B cell (primary cell): Measurements from ENCODE around the gene SLC35E3. TPM values are rescaled to one million over a fixed set of nuclear protein-coding genes. Genes with fewer than 3 reads are reported as not detected.

ENCODE experiments used
- ATAC-seq: fragments of 200-7000 bp; cut with Tn5 transposase; one replicate; pipeline ENCODE4 v1.10.0; 2021; ENCODE audit warnings: low read depth, mild to moderate bottlenecking, moderate number of reproducible peaks, moderate library complexity
- CTCF ChIA-PET: fragments of 350-600 bp; sonication (Branson Sonifier 250); formaldehyde crosslinking; loops from one replicate; lab custom pipeline; 2021; ENCODE audit warnings: antibody characterized with exemption, inconsistent platforms; lab: Charles Lee
- POLR2A ChIA-PET: fragments of 350-600 bp; sonication (Branson Sonifier 250); formaldehyde crosslinking; loops from one replicate; lab custom pipeline; 2021; ENCODE audit warnings: antibody characterized with exemption; lab: Charles Lee
- DNase-seq: peaks from one replicate; pipeline ENCODE4 v3.0.0; 2013
- H2AFZ ChIP-seq: 2 replicates; pipeline ENCODE4 v1.6.1; 2012; ENCODE audit warnings: mild to moderate bottlenecking, low read depth, low read length; ENCODE audit not compliant: insufficient read depth, poor library complexity, severe bottlenecking
- H3K27ac ChIP-seq, 2 donors: 1 replicate in 1 of 2; 2 replicates in 1 of 2; pipeline ENCODE4 v1.5.1; 2012 to 2013; ENCODE audit warnings: low read length in 2 of 2, mild to moderate bottlenecking in 2 of 2, moderate library complexity in 1 of 2
- H3K27me3 ChIP-seq, 4 experiments: fragments of 200-600 bp in 1 of 4; sonication (generic) in 1 of 4; replicated peaks in 1 of 4; 1 replicate in 2 of 4; 2 replicates in 2 of 4; pipeline versions ENCODE4 v1.6.1 to v1.7.0; 2013 to 2016; ENCODE audit warnings: low read length in 3 of 4, mild to moderate bottlenecking in 2 of 4, mixed read lengths in 1 of 4, moderate library complexity in 1 of 4; ENCODE audit not compliant: insufficient read depth in 4 of 4, control insufficient read depth in 3 of 4; ENCODE audit errors: control extremely low read depth in 1 of 4
- H3K36me3 ChIP-seq, 2 experiments: replicated peaks in 1 of 2; 1 replicate in 1 of 2; 2 replicates in 1 of 2; pipeline versions ENCODE4 v1.6.1 to v1.7.1; 2013; ENCODE audit warnings: low read length in 1 of 2; ENCODE audit not compliant: insufficient read depth in 2 of 2, control insufficient read depth in 1 of 2; ENCODE audit errors: control extremely low read depth in 1 of 2, extremely low read depth in 1 of 2
- H3K4me1 ChIP-seq, 2 donors: fragments of 200-600 bp in 1 of 2; sonication (generic) in 1 of 2; 1 replicate in 1 of 2; 2 replicates in 1 of 2; pipeline versions ENCODE4 v1.5.1 to v1.6.1; 2013 to 2017; ENCODE audit warnings: low read length in 2 of 2; ENCODE audit not compliant: control insufficient read depth in 2 of 2, insufficient read depth in 2 of 2
- H3K4me2 ChIP-seq: replicated peaks from 2 replicates; pipeline ENCODE3; 2012; ENCODE audit warnings: mild to moderate bottlenecking, low read depth, low read length; ENCODE audit not compliant: poor library complexity, severe bottlenecking
- H3K4me3 ChIP-seq, 5 experiments: fragments of 200-600 bp in 1 of 5; sonication (generic) in 1 of 5; 1 replicate in 3 of 5; 2 replicates in 2 of 5; pipeline versions ENCODE4 v1.5.1 to v1.7.0; 2011 to 2016; ENCODE audit warnings: low read length in 4 of 5, mild to moderate bottlenecking in 4 of 5, low read depth in 2 of 5, control low read depth in 1 of 5, moderate library complexity in 1 of 5; ENCODE audit not compliant: insufficient read depth in 1 of 5; ENCODE audit errors: control extremely low read depth in 1 of 5, extremely low read depth in 1 of 5
- H3K79me2 ChIP-seq: fragments of 200-600 bp; sonication (generic); one replicate; pipeline ENCODE4 v1.6.0; 2016; ENCODE audit warnings: low read length; ENCODE audit not compliant: control insufficient read depth, insufficient read depth
- H3K9ac ChIP-seq: fragments of 200-600 bp; sonication (generic); 2 replicates; pipeline ENCODE4 v1.6.1; 2017; ENCODE audit warnings: mild to moderate bottlenecking, low read length, moderate library complexity
- H3K9me3 ChIP-seq, 3 donors: one replicate each; pipeline versions ENCODE4 v1.6.1 to v1.7.1; 2013; ENCODE audit warnings: low read length in 2 of 3; ENCODE audit not compliant: control insufficient read depth in 2 of 3, insufficient read depth in 1 of 3; ENCODE audit errors: control extremely low read depth in 1 of 3
- H4K20me1 ChIP-seq: 2 replicates; pipeline ENCODE4 v1.6.0; 2012; ENCODE audit warnings: mild to moderate bottlenecking, low read length; ENCODE audit not compliant: insufficient read depth, control insufficient read depth, poor library complexity, severe bottlenecking
- H3K27ac Mint-ChIP-seq: one replicate; pipeline ENCODE4 v1.8.0; 2021; ENCODE audit warnings: mixed read lengths
- H3K27me3 Mint-ChIP-seq: one replicate; pipeline ENCODE4 v1.8.0; 2021; ENCODE audit warnings: mixed read lengths
- H3K4me1 Mint-ChIP-seq: one replicate; pipeline ENCODE4 v1.8.0; 2021; ENCODE audit warnings: mixed read lengths
- H3K4me3 Mint-ChIP-seq: one replicate; pipeline ENCODE4 v1.8.0; 2021; ENCODE audit warnings: mixed read lengths
- H3K9me3 Mint-ChIP-seq: one replicate; pipeline ENCODE4 v1.8.0; 2022; ENCODE audit warnings: mixed read lengths; ENCODE audit not compliant: insufficient read depth
- CTCF ChIP-seq: fragments of 200-600 bp; IDR thresholded peaks from one replicate; pipeline ENCODE4 v1.8.0; 2022; ENCODE audit warnings: antibody characterized with exemption, mild to moderate bottlenecking
- EZH2 ChIP-seq: IDR thresholded peaks from 2 replicates; pipeline ENCODE4 v1.6.1; 2012; ENCODE audit warnings: borderline replicate concordance, low read depth, mild to moderate bottlenecking, moderate library complexity, low read length; ENCODE audit not compliant: insufficient read depth, poor library complexity, severe bottlenecking
- WGBS: methylation state at CpG from one replicate; pipeline ENCODE4 v1.1.5; 2013; ENCODE audit warnings: missing lambda C conversion rate; ENCODE audit not compliant: insufficient coverage; 5-methylcytosine and 5-hydroxymethylcytosine counted together
- intact Hi-C: fragments of 100-400 bp; cut with micrococcal nuclease; formaldehyde crosslinking; loops from one replicate; pipeline ENCODE4 v1.10.0; 2022
- polyA plus RNA-seq: library from polyadenylated mRNA; depleted of rRNA; stranded (reverse); fragments of >200 nt; gene quantifications from 2 replicates; pipeline ENCODE4 v1.2.3, GENCODE V29; 2012
- total RNA-seq, 2 donors: library from RNA; stranded (reverse); fragments of 120-200 nt in 1 of 2; gene quantifications; 1 replicate in 1 of 2; 2 replicates in 1 of 2; pipeline versions ENCODE4 v1.2.3 to v1.2.4, GENCODE V29; 2013 to 2022

The SLC35E3 gene
- total and polyA plus RNA-seq, 2 donors (not counting 1 experiment from before 2014, with no cell fraction given): 7.0 to 15.1 TPM

- DNase-seq: no peak
- H3K4me3 Mint-ChIP-seq: no peak overlapping the region
- ChIA-PET POLR2A (no interaction called here), CTCF (interaction anchor here (0.8 to 1.0 kb wide), 2 partner anchors 12 to 246 kb away, joined by 3 to 4 read pairs; no protein-coding TSS in a partner anchor)
- no peak overlapping the region for H3K27ac Mint-ChIP-seq
- H3K4me1 Mint-ChIP-seq: peaks cover 12% of the 10 kb centered on the region
- H3K4me2 ChIP-seq: no peak overlapping the region
- peaks cover 0 to 3% of the 10 kb centered on the region in 2 donors for H3K4me1 ChIP-seq
- no peak overlapping the region for H2AFZ ChIP-seq
- no peaks in the 10 kb centered on the region for H3K27me3 Mint-ChIP-seq
- H3K36me3 ChIP-seq: peaks cover 6 to 64% of the 10 kb centered on the region in 2 experiments
- no peaks in the 10 kb centered on the region for H3K9me3 ChIP-seq
- no peaks in the 10 kb centered on the region for H3K27me3 ChIP-seq
- no peaks in the 10 kb centered on the region for H3K9me3 Mint-ChIP-seq
- ATAC-seq: no peak
- no peak overlapping the region for H3K4me3 ChIP-seq
- H3K9ac ChIP-seq: no peak overlapping the region
- H3K79me2 ChIP-seq: peaks cover 14% of the 10 kb centered on the region
- TF ChIP-seq EZH2 (no peak), CTCF (no peak)
- no peaks in the 10 kb centered on the region for H4K20me1 ChIP-seq
- no CpG with 5 or more reads among the region's 5 CpGs for WGBS
- H3K27ac ChIP-seq: no peak overlapping the region
- intact Hi-C loops: no loop called here
Observed at GRCh38 chr12:68824131-68824530, 78.2 kb downstream of the SLC35E3 start.

GRCh38 chr12:68824597-68825250 is 78.7 kb downstream of the SLC35E3 start:
- no peak overlapping the region for H3K4me3 ChIP-seq
- 95% methylated on average over 8 of the region's 16 CpGs for WGBS
- peaks cover 8% of the 10 kb centered on the region for H3K79me2 ChIP-seq
- no peak overlapping the region for H3K27ac ChIP-seq
- ChIA-PET CTCF (interaction anchor here (0.8 to 1.0 kb wide), 2 partner anchors 12 to 245 kb away, joined by 3 to 4 read pairs; no protein-coding TSS in a partner anchor), POLR2A (no interaction called here)
- H2AFZ ChIP-seq: no peak overlapping the region
- no peak overlapping the region for H3K4me3 Mint-ChIP-seq
- no peak overlapping the region for H3K9ac ChIP-seq
- H3K27ac Mint-ChIP-seq: no peak overlapping the region
- TF ChIP-seq CTCF (no peak), EZH2 (no peak)
- H3K4me1 Mint-ChIP-seq: peaks cover 12% of the 10 kb centered on the region
- H3K27me3 Mint-ChIP-seq: no peaks in the 10 kb centered on the region
- no peaks in the 10 kb centered on the region for H3K27me3 ChIP-seq
- no peak overlapping the region for H3K4me2 ChIP-seq
- DNase-seq (no peak), ATAC-seq (no peak)
- H3K9me3 Mint-ChIP-seq: no peaks in the 10 kb centered on the region
- peaks cover 4 to 61% of the 10 kb centered on the region in 2 experiments for H3K36me3 ChIP-seq
- peaks cover 0 to 3% of the 10 kb centered on the region in 2 donors for H3K4me1 ChIP-seq
- no peaks in the 10 kb centered on the region for H3K9me3 ChIP-seq
- no peaks in the 10 kb centered on the region for H4K20me1 ChIP-seq
- intact Hi-C loops: no loop called here
